Measurements from ENCODE around the gene KCNF1. TPM values are rescaled to one million over a fixed set of nuclear protein-coding genes. Genes with fewer than 3 reads are reported as not detected.

Gene KCNF1
- total and polyA plus RNA-seq, 10 of the 15 experiments (the other 5 are each of a cell fraction or from before 2014, with no cell fraction given): not detected

DNA sequence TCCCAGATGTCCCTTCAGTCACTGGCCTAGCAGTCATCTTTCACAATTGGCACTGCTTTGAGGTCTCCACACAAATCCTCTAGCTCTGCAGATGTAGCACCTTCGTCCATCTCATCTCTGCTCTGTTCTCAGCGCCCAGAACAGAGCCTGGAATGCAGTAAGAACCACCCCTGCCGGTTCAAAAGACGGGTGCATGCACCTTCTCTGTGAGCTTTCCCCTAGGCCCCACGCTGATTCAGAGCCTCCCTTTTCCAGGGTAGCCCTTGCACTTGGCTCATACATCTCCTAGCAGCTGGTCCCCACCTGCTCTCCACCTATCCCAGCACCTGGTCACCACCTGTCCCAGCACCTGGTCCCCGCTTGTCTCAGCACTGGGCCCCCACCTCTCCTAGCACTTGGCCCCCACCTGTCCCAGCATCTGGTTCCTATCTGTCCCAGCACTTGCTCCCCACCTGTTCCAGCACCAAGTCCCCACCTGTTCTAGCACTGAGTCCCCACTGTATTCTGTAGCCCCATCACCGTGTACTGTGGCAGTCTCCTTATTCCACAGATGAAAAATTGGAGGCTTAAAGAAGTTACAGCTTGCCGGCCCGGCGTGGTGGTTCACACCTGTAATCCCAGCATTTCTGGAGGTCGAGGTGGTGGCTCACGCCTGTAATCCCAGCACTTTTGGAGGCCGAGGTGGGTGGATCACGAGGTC, 4.7 kb upstream of the KCNF1 start (continued):
- TF ChIP-seq, protein P1, sequence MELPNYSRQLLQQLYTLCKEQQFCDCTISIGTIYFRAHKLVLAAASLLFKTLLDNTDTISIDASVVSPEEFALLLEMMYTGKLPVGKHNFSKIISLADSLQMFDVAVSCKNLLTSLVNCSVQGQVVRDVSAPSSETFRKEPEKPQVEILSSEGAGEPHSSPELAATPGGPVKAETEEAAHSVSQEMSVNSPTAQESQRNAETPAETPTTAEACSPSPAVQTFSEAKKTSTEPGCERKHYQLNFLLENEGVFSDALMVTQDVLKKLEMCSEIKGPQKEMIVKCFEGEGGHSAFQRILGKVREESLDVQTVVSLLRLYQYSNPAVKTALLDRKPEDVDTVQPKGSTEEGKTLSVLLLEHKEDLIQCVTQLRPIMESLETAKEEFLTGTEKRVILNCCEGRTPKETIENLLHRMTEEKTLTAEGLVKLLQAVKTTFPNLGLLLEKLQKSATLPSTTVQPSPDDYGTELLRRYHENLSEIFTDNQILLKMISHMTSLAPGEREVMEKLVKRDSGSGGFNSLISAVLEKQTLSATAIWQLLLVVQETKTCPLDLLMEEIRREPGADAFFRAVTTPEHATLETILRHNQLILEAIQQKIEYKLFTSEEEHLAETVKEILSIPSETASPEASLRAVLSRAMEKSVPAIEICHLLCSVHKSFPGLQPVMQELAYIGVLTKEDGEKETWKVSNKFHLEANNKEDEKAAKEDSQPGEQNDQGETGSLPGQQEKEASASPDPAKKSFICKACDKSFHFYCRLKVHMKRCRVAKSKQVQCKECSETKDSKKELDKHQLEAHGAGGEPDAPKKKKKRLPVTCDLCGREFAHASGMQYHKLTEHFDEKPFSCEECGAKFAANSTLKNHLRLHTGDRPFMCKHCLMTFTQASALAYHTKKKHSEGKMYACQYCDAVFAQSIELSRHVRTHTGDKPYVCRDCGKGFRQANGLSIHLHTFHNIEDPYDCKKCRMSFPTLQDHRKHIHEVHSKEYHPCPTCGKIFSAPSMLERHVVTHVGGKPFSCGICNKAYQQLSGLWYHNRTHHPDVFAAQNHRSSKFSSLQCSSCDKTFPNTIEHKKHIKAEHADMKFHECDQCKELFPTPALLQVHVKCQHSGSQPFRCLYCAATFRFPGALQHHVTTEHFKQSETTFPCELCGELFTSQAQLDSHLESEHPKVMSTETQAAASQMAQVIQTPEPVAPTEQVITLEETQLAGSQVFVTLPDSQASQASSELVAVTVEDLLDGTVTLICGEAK (IDR thresholded peaks at IDR 0.05; ENCODE audit: borderline replicate concordance): no peak
- TF ChIP-seq SIX5 (IDR thresholded peaks at IDR 0.05; ENCODE audit: low read depth, low read length, severe bottlenecking) (no peak), MAX (IDR thresholded peaks at IDR 0.05; ENCODE audit: low read depth, low read length) (no peak), MYC (IDR thresholded peaks at IDR 0.05; ENCODE audit: insufficient read depth, insufficient read length, insufficient replicate concordance, low read length, severe bottlenecking) (no peak), CREB1 (IDR thresholded peaks at IDR 0.05; ENCODE audit: low read depth) (no peak), GABPA (IDR thresholded peaks at IDR 0.05; ENCODE audit: low read depth) (no peak), PAX8 (IDR thresholded peaks at IDR 0.05) (no peak), TBL1XR1 (IDR thresholded peaks at IDR 0.05; ENCODE audit: low read depth, low read length) (no peak)
- TF ChIP-seq, protein P2, sequence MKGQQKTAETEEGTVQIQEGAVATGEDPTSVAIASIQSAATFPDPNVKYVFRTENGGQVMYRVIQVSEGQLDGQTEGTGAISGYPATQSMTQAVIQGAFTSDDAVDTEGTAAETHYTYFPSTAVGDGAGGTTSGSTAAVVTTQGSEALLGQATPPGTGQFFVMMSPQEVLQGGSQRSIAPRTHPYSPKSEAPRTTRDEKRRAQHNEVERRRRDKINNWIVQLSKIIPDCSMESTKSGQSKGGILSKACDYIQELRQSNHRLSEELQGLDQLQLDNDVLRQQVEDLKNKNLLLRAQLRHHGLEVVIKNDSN (IDR thresholded peaks at IDR 0.05; ENCODE audit: borderline replicate concordance, extremely low read length, insufficient read depth, low read depth, low read length): no peak
- TF ChIP-seq, protein P3, sequence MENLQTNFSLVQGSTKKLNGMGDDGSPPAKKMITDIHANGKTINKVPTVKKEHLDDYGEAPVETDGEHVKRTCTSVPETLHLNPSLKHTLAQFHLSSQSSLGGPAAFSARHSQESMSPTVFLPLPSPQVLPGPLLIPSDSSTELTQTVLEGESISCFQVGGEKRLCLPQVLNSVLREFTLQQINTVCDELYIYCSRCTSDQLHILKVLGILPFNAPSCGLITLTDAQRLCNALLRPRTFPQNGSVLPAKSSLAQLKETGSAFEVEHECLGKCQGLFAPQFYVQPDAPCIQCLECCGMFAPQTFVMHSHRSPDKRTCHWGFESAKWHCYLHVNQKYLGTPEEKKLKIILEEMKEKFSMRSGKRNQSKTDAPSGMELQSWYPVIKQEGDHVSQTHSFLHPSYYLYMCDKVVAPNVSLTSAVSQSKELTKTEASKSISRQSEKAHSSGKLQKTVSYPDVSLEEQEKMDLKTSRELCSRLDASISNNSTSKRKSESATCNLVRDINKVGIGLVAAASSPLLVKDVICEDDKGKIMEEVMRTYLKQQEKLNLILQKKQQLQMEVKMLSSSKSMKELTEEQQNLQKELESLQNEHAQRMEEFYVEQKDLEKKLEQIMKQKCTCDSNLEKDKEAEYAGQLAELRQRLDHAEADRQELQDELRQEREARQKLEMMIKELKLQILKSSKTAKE (IDR thresholded peaks at IDR 0.05; ENCODE audit: low read depth, poor library complexity, severe bottlenecking): no peak
